ENCODE data around the gene IQCH.

Gene IQCH

DNA sequence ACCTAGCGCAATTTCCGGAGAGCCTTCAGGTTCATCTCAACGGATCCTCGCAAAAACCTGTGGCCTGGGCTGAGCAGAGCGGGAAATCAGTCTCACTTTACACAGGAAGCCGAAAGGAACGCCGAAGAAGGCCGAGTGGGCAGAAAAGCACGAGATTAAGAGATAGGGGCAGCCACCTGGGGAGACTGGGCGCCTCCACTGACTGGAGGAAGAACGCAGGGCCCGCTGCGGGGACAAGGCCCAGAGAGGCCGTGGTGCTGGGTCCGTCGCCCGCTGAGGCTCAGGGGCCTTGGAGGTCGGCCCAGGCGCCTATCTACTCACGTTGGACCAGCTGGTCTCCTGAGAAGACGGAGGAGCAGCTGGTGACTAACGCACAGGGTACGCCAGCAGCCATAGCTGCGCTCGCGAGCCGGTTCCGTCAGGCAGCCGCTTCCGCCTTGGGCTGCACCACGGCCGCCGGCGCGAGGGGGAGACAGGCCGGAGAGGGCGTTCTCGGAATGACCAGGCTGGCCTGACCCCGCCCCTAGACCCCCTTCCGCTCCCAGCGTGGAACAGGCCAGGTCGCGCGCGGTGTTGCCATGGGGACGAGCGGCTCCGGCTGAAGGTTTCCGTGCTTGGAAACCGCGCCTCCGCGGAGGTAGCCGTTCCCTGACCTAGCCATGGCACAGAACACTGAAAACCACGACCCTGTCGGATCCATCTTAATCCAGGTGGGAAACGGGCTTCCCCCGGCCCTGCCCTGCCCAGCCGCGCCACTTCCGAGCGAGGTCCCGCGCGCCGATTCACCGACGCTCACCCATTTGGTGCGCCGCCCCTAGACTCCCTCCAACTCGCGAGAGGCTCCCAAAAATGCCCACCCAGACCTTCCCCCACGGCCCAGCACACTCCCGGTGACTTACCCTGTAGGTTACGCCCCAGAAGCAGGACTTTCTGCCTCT, at the start of gene IQCH, which contains the start of gene AAGAB:
IQCH (plus strand) TSS at position 549 of the 938 bp plus-strand sequence; CDS start at position 660, 111 bp downstream.
AAGAB (minus strand) TSS at position 424 of the 938 bp plus-strand sequence; CDS start at position 394, 30 bp downstream.
- DNase-seq (ENCODE audit: low spot score), result peak; percentile 94

DNA sequence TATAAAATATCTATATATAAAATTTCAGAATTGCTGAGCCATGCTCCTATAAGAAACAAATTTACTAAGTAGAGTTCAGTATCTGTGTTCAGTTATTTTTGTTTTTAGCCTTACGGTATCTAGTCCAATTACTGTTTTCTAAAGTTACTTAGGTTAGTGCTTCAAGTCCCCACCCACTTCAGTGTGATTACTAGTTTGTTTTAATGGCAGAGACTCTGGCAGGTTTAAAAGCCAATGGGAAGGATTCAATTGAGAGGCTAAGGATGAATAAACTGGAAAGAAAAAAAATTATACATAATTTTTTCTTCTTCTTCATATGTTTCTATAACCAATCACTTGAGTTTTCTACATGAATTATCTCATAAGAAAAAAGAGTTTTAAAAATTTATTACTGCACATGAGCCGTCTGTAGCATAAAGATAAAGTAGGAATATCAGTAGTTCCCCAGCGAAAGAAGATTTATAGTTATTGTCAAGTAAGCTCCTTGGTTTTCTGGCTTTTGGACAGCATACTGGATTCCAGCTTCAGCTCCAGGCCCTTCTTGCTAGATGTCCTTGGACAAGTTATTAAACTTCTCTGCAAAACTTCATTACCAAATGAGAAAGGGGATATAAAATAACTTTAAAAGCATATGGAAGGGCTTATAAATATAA, 46.9 kb upstream of the IQCH start:
- DNase-seq (ENCODE audit: low spot score), result no peak

DNA sequence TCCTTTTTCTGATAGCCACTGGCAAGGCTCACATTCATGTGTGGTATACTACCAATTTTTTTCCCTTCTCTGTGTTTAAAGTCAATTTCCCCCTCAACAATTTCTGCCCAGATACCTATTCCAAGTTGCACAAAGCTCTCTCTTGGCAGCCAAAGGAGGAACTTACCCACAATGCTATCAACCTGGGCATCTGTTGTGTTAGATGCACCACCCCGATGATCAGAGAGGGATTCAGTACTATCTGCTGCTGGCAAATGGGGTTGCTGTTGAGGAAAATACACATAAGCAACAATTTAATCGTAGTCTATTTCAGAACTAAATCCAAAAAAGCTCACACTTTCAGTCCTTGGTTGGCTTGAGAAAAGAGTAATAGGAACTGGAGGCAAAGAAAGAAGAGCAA, 46.2 kb upstream of the IQCH start:
- DNase-seq (ENCODE audit: low spot score), result no peak

DNA sequence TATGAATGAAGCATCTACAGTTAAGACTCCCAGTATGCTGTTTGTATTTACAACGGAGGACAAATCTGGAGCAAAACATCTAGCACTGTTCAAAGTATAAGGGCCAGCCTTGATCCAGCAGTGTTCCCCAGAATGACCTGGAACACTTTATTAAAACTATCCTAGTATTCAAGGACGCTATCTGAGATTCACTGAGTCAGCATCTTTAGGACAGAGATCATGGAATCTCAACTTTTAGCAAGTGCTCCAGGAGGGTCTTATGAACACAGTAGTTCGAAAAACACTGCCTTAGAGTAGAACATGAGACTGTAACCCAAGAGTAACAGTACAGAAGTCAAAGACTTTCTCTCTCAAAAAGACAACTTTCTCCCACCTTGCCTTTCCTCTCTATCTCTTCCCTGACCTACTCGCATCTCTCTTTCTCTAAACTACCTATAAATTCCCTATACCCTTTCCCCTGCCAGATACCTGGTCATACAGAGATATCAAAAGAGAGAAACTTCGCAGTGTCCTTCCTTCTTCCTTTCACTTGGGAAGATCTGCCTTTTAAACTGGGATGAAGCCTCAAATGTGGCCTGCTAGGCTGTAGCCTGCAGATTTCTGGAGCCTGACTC, 43.9 kb upstream of the IQCH start:
- no peak for DNase-seq (ENCODE audit: low spot score)

DNA sequence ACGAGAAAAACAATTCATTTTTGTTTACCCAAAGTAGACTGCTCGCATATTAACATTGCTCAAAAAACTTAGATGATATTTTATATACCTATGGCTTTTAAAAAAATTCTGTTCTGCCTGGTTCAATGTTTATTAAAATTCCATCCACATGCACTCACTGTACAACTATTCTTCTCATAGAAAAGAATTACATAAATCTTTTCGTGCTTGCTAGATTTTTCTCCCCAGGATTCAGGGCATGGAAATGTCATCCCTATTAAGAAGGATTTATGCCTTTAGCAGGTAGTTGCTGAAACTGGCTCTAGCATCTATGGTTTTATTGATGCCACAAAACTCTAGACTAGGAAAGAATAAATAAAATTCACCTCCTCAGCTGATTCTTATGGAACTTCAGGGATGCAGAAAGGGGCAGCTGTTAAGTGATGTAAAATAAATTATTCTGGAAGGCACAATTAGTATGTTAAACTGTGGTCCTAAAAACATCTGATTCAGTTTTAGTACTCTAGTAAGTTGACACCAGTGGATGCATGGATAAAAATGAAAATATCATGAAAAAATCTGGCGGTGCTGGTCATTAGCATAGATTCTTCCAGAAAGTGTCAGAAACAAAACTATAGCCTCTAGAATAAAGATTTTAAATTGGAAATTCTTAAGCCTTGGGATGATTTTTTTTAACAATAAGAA, 41.8 kb upstream of the IQCH start:
- DNase-seq (ENCODE audit: low spot score), result no peak

DNA sequence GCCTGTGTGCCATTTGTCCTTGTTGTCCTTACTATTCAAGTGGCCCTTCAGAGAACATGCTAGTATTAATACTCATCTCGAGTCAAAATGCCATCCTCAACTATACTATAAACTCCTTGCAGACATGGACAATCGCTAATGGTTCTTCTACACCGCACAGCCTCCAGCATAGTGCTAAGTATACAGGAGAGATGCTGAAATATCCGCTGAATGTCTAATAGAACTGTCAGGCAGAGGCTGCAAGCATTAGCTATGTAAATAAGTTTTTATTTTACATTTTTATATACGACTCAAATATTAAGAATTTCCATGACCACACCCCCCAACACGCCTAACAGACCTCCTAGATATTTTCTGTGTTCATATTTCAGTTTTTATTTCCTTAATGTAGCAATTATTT, 39.5 kb upstream of the IQCH start:
- no peak for DNase-seq (ENCODE audit: low spot score)

DNA sequence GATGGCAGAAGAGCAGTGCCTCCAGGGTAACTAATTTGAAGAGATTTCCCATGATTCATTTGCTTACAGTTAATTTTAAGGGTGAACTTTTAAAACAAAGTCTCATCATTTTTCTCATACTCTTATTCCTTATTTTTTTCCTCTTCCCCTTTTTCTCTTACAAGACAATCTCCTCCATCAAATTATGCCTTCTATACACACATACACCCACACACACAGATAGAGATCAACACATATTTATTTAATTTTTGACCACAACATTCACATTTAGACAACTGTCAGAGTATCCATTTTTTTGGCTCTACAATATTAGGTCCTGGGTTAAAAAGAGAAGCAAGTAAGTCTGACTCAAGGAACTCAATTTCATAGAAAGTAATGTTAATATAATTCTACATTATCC, 37.7 kb upstream of the IQCH start:
- DNase-seq (ENCODE audit: low spot score), result no peak

DNA sequence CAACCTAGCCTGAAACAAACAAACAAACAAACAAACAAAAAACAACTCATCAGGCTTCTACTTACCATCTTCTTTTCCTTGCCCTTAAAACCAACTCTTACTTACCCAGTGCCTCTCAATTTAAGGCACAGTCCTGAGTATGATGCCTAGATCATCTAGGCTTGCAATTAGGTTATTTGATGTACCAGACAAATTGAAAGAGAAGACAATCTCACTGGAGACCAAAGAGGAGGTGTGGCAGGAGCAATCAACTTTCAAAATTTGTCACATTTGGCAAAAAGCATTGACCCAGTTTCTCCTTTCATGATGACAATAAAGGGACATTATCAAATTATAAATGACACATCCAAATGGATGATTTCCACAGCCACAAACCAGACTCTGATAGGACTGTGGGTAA, 36.2 kb upstream of the IQCH start:
- no peak for DNase-seq (ENCODE audit: low spot score)

DNA sequence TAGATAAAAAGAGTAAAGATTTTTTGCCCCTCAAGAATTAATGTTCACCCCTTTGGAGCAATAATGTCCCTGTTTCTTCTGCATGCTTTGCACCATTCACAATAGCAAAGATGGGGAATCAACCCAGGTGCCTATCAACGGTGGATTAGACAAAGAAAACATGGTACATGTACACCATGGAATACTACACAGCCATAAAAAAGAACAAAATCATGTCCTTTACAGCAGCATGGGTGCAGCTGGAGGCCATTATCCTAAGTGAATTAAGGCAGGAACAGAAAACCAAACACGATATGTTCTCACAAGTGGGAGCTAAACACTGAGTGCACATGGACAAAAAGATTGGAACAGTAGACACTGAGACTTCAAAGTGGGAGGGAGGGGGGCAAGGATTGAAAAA, 35.3 kb upstream of the IQCH start:
- DNase-seq (ENCODE audit: low spot score), result no peak

DNA sequence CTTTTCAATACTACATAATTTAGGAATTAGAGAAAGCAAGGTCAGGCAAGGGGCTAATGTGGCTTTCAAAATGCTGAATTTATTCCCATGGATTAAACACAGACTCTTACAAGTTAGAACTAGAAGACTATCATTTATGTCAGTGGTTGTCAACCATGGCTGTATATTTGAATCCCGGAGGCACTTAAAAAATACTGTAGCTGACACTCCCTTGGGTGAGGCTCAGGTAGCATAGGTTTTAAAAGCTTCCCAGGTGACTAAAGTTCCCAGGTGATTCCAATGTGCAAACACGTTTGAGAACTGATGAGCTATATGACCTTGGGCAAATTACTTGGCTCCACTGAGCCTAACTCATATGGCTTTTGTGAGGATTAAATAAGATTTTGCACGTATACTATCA, 29.7 kb upstream of the IQCH start:
- DNase-seq (ENCODE audit: low spot score), result no peak

DNA sequence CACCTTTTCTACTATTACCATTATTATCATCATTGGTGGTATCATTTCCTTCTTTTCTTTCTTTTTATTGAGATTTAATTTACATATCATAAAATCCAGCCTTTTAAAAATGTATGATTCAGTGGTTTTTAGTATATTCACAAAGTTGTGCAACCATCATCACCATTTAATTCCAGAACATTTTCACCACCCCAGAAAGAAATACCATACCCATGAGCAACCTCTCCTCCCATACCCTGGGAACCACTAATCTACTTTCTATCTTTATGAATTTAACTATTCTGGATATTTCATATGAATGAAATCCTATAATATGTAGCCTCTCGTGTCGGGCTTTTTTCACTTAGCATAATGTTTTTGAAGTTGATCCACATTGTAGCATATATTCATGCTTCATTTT, 29.2 kb upstream of the IQCH start:
- DNase-seq (ENCODE audit: low spot score), result no peak

DNA sequence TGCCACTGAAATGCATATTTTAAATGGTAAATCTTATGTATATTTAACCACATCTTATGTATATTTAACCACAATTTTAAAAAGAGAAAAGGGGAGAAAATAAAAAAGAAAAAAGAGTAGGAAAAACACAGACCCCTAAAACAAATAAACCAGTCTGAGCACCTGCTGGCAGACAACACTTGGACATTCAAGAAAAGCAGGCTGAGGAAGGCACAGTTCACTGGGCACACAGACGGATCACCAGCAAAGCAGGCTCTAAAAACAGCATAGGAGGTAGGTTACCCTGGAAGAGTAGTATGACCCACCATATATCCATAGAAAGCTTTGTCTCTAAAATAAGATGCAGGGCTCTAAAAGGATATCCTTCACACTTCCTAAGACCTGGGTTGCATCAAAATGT, 27.2 kb upstream of the IQCH start:
- no peak for DNase-seq (ENCODE audit: low spot score)

DNA sequence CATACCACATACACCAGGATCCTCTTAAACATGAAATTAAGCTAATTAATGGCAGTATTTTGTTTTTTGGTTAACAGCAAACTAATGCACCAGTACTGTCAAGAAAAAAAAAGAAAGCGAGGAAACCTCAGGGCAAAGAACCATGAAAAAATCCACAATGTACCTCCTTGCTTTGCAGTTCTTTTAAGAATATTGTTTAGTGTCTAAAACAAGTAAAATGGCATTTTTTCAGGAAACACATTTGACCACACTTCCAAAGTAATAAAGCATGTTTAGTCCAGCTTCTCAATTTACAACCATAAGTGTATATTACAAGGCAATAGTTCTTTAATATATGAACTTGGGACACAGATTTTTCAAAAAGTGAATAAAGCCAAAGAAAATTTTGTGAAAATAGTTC, 26.7 kb upstream of the IQCH start:
- no peak for DNase-seq (ENCODE audit: low spot score)

DNA sequence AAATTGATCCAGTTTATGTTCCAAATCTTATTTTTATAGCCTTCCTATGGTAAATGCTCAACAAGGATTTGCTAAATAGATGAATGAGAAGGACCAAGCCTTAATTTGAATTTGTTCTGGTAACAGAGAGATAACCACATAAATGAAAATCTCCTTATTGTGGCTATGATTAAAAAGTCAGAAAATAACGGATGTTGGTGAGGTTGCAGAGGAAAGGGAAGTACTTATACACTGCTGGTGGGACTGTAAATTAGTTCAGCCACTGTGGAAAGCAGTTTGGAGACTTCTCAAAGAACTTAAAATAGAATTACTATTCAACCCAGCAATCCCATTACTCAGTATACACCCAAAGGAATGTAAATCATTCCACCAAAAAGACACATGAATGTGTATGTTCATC, 26.3 kb upstream of the IQCH start:
- no peak for DNase-seq (ENCODE audit: low spot score)

DNA sequence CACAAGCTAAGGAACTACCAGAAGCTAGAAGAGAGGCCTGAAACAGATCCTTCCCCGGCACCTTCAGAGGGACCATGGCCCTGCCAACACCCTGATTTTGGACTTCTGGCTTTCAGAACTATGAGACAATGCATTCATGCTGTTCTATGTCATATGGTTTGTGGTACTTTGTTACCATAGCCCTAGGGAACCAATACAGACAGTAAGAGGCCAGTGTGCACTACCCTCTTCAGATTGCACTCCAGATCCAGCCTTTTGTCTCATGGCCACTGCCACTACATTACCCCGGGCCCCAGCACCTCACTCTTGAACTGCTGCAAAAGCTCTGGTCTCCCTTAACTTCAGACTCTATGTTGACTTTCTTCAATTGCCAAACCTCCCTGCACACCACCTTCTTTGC, 24.1 kb upstream of the IQCH start:
- DNase-seq (ENCODE audit: low spot score), result no peak

DNA sequence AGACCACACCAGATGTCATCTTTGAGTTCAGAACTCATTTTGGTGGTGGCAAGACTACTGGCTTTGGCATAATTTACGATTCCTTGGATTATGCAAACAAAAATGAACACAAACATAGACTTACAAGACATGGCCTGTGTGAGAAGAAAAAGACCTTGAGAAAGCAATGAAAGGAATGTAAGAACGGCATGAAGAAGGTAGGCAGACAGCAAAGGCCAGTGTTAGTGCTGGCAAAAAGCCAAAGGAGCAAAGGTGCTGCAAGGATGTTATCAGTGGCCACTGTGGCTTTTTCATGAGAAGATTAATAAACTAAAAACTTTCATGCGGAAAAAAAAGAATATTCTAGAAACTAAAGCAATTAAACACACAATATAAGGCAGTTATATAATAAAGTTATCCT, 22.0 kb upstream of the IQCH start:
- no peak for DNase-seq (ENCODE audit: low spot score)

DNA sequence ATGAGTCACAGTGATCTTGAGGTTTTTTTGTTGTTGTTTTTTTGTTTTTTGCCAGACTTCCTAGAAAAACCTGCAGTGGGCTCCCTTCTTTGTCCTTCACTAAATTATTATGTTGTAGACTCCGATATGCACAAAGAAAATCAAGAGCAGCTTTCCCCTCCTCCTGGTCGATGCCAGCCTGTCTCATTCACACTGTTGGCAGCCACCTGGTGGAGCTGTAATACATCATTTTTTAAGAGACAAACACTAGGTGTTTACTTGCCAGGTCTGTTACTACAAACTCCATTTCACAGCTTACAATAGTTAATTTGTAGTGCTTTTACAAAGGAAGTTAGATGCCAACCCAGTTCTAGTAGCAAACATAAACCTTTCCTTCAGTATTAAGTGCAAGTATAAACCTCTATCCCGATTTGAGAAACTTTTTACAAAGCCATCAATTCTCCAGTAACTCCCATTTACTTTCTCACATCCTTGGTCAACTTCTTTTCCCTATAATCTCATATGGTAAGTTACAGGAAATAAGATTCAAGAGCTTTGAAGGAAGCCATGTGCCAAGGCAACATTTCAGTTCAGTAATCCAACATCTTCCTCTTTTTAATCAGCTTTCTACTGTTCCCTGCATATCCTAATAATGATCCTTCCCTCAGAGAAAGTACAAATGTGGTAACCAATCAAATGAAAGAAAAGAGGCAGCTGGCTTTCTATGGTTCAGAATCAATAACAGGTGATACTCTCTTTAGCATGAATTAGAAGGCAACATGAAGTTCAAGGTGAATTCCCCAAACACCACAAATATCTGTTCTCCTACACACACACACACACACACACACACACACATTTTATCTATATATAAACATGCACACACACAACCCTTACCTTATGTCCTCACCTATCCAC, 14.1 kb upstream of the IQCH start:
- DNase-seq (ENCODE audit: low spot score), result no peak

DNA sequence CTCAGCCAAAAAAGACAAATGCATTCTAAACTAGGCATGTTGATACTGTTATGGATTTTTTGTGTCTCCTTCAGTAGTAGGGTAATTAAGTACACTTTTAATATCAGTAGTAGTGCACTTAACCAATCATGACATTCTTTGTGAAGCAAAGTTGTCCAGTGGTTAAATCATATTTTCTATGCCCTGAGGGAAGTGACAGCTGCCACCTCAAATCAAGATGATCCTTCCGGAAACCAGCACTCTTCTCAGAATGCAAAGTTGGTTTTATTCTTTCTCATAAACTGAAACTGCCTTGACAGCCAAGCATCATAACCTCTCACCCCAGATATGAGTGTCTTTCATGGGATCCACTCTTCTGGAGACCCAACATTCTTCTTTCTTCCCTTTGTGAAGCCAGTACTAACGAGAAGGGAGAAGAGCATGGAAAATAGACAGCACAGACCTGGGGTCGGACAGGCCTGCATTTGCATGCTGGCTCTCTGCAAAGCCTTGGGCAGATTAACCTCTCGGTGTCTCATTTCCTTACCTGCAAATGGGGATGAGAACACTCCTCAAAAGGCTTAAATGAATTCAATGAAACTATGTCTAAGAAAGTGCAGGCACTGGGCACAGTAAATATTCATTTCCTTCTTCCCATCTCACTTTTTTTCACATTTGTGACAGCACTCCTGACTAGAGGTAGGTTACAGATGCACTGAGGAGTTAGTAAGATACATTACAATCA, 13.3 kb upstream of the IQCH start:
- DNase-seq (ENCODE audit: low spot score), result no peak

DNA sequence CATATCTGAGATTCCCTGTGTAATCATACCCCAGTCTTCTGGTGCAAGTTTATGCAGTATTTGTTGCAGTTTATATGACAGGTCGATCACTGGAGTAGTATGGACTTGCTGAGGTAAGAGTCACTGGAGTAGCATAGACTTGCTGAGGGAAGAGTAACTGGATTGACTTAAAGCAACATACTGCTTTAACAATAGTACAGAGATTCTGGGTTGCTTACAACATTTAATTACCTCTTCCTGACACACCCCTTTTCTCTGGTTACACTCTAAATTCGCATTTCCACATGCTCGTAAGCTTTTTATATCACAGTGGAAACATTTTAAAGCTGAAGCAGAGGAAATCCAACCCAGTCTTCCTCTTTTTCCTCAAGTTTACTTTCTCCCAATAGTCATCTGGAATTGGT, 11.9 kb upstream of the IQCH start:
- DNase-seq (ENCODE audit: low spot score), result no peak

DNA sequence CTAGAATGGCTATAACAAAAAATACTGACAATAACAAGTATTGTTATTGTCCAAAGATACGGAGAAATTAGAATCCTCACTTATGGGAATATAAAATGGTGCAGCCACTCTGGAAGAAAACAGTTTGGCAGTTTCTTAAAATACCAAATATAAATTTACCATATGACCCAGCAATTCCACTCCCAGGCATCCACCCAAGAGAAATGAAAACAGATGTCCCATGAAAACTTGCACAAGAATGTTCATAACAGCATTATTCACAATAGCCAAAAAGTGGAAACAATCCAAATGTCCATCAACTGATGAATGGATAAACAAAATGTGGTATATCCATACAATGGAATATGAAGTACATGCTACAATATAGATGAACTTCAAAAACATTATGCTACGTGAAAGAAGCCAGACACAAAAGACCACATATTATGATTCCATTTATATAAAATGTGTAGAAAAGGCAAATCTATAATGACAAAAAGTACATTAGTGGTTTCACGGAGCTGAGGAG, 9.6 kb upstream of the IQCH start:
- no peak for DNase-seq (ENCODE audit: low spot score)

Measured in HuH-7.5 (cell line).